ENCODE results near the gene BTBD16.

GRCh38 chr10:122224159-122224558, 46.9 kb upstream of the BTBD16 start:
- TF ChIP-seq CTCF (IDR thresholded peaks at IDR 0.05) (no peak), POLR2A (IDR thresholded peaks at IDR 0.05) (no peak)

Data from ovary (tissue), 3 donors.